Activated naive CD8-positive, alpha-beta T cell (primary cell): ENCODE results near the gene DEFB115.
"Not testable (repeated sequence)": the region's sequence is repeated elsewhere in the genome, so short reads cannot be mapped to it uniquely, and the experiment has no call there.

Experiments used
- H3K27ac Mint-ChIP-seq: one replicate; pipeline ENCODE4 v1.8.0; 2021; ENCODE audit warnings: mixed read lengths
- H3K27me3 Mint-ChIP-seq: one replicate; pipeline ENCODE4 v1.8.0; 2021; ENCODE audit warnings: mixed read lengths
- H3K36me3 Mint-ChIP-seq: one replicate; pipeline ENCODE4 v1.8.0; 2021; ENCODE audit warnings: mixed read lengths
- H3K4me1 Mint-ChIP-seq: one replicate; pipeline ENCODE4 v1.8.0; 2021; ENCODE audit warnings: low read depth, mixed read lengths
- H3K4me3 Mint-ChIP-seq: one replicate; pipeline ENCODE4 v1.8.0; 2021; ENCODE audit warnings: mild to moderate bottlenecking, mixed read lengths
- H3K9me3 Mint-ChIP-seq: one replicate; pipeline ENCODE4 v1.8.0; 2021; ENCODE audit warnings: low read depth, mixed read lengths

Gene DEFB115, protein sequence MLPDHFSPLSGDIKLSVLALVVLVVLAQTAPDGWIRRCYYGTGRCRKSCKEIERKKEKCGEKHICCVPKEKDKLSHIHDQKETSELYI

DNA sequence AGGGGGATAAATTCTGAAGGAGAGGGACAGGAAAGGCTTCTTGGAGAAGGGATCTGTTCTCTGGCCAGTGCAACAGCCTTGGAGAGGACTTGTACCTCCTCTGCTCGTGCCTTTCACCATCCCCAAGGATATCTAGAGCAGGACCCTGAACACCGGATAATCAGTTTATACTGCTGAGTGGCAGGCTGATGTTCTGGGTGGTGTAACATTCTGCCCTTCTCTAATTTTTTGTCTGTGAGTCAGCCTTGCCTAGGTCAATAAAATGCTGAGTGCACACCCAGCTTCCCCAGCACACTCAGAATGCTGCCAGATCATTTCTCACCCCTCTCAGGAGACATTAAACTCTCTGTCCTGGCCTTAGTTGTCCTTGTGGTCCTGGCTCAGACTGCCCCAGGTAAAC is at the start of gene DEFB115:
TSS of gene DEFB115 (plus strand) at position 301 of the 400 bp plus-strand sequence. CDS start at position 301, 0 bp downstream.
- Mint-ChIP-seq H3K9me3 (no peaks in the 10 kb centered on the region), H3K4me3 (no peak within 1 kb of the TSS), H3K36me3 (no peaks in the 10 kb centered on the region), H3K4me1 (no peaks in the 10 kb centered on the region), H3K27me3 (no peaks in the 10 kb centered on the region), H3K27ac (no peak within 1 kb of the TSS)

DNA sequence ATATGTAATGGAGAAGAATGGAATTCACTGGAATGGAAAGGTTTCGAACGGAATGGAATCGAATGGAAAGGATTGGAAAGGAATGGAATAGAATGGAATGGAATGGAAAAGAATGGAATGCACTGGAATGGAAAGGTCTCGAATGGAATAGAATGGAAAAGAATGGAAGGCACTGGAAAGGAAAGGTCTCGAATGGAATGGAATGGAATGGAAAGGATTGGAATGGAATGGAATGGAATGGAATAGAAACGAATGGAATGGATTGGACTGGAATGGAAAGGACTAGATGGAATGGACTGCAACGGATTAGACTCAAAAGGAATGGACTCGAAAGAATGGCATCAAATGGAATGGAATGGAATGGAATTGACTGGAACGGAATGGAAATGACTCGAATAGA is 20.5 kb upstream of the DEFB115 start:
- Mint-ChIP-seq H3K4me1 (no peaks in the 10 kb centered on the region), H3K4me3 (no peak overlapping the region), H3K27ac (no peak overlapping the region), H3K36me3 (no peaks in the 10 kb centered on the region), H3K27me3 (no peaks in the 10 kb centered on the region), H3K9me3 (no peaks in the 10 kb centered on the region)

DNA sequence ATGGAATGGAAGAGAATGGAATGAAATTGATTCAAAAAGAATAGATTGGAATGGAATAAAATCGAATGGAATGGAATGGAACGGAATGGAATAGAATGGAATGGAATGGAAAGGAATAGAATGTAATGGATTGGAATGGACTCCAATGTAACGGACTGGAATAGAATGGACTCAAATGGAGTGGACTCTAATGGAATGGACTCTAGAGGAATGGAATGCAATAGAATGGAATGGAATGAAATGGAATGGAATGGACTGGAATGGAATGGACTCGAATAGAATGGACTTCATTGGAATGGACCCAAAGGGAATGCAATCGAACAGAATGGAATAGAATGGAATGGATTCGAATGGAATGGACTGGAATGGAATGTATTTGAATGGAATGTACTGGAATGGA is 19.7 kb upstream of the DEFB115 start:
- H3K9me3 Mint-ChIP-seq = no peaks in the 10 kb centered on the region
- H3K36me3 Mint-ChIP-seq = no peaks in the 10 kb centered on the region
- H3K4me1 Mint-ChIP-seq = no peaks in the 10 kb centered on the region
- no peak overlapping the region for H3K27ac Mint-ChIP-seq
- H3K4me3 Mint-ChIP-seq = no peak overlapping the region
- no peaks in the 10 kb centered on the region for H3K27me3 Mint-ChIP-seq

DNA sequence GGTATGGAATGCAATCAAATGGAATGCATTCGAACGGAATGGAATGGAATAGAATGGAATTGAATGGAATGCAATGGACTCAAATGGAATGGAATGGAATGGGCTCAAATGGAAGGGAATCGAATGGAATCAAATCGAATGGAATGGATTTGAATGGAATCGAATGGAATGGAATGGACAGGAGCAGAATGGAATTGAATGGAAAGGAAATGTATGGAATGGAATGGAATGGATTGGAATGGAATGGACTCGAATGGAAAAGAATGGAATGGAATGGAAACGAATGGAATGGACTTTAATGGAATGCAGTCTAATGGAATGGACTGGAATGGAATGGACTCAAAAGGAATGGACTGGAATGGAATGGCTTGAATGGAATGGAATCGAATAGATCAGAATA is 18.3 kb upstream of the DEFB115 start:
- H3K27ac Mint-ChIP-seq = no peak overlapping the region
- no peak overlapping the region for H3K4me3 Mint-ChIP-seq
- no peaks in the 10 kb centered on the region for H3K27me3 Mint-ChIP-seq
- no peaks in the 10 kb centered on the region for H3K4me1 Mint-ChIP-seq
- no peaks in the 10 kb centered on the region for H3K36me3 Mint-ChIP-seq
- H3K9me3 Mint-ChIP-seq = no peaks in the 10 kb centered on the region

DNA sequence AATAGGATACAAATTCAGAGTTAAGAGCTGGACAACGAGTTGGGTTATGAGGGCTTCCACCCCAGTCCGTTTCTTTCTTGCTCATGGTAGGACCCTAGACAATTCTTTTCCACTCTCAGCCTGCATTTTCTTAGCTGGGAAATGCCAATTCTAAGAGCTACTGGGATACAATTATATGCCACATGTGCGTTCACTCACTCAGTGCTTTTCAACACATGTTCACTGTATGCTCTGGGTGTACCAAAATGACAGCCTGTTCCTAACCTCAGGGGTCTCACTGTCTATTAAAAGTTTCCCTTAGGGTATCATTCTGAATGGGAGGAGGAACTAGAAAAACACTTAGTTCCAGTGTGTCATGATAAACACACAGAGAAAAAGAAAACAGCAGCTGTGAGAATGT is 505 bp upstream of the DEFB115 start:
- H3K27ac Mint-ChIP-seq = no peak overlapping the region
- H3K36me3 Mint-ChIP-seq = no peaks in the 10 kb centered on the region
- H3K4me3 Mint-ChIP-seq = no peak overlapping the region
- H3K27me3 Mint-ChIP-seq = no peaks in the 10 kb centered on the region
- H3K4me1 Mint-ChIP-seq = no peaks in the 10 kb centered on the region
- H3K9me3 Mint-ChIP-seq = peaks cover 4% of the 10 kb centered on the region

DNA sequence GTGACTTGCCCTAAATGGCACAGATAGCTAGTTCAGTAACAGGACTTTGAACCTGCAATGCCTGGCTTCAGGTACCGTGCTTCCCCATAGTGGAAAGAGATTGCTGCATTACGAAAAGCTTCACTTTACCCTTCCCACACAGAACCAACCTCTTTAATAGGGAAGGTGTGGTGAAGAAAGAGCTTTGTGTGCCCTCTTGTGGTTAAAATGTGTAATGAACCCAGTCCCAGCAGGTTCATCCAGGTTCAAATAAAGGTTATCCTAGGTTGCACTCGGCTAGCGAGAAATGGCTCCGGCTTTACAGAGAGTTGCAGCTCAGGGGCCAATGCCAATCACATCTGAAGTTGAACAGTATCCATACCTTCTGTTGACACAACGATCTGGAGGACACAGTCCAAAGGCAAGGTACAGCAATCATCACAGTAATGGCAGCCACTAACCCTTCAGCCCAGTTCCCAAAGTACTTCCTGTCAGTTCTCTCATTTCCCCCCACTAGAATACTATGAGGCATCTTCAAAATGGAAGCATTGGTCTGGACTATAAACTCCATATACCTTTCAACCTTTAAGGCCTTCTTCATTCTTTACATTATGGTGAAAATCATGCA is 3.0 kb downstream of the DEFB115 start:
- Mint-ChIP-seq H3K9me3 (no peaks in the 10 kb centered on the region), H3K36me3 (no peaks in the 10 kb centered on the region), H3K4me3 (no peak overlapping the region), H3K27me3 (no peaks in the 10 kb centered on the region), H3K4me1 (no peaks in the 10 kb centered on the region), H3K27ac (no peak overlapping the region)

DNA sequence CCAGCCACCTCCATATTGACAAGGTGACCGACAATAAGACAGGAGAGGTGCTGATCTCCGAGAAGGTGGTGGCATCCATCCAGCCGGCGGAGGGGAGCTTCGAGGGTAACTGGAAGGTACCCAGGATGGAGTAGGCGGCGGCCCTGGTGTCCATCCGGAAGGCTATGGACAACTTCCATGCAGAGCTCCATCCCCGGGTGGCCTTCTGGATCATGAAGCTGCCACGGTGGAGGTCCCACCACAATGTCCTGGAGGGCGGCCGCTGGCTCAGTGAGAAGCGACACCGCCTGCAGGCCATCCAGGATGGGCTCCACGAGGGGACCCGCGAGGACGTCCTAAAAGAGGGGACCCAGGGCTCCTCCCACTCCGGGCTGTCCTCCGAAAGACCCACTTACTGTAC is 17.0 kb downstream of the DEFB115 start:
- no peaks in the 10 kb centered on the region for H3K36me3 Mint-ChIP-seq
- no peaks in the 10 kb centered on the region for H3K4me1 Mint-ChIP-seq
- H3K4me3 Mint-ChIP-seq = no peak overlapping the region
- peaks cover 26% of the 10 kb centered on the region for H3K9me3 Mint-ChIP-seq
- H3K27ac Mint-ChIP-seq = no peak overlapping the region
- H3K27me3 Mint-ChIP-seq = no peaks in the 10 kb centered on the region

DNA sequence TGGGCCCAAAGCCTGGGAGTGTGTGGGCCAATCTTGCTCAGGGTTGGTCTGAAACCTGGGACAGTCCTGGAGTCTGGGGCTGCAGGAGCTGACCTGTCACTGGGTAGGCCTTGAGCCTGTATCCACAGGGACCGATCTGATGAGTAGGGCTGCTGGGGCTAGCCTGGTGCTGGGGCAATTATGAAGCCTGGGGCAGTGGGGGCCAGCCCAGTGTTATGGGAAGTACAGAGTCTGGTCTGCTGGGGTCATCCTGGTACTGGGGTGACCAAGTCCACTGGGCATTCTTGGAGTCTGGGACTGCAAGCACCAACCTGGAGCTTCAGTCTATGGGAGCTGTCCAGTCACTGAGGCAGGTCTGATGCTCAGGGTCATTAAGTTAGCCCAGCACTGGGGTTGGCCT is 20.7 kb downstream of the DEFB115 start:
- Mint-ChIP-seq H3K9me3 (peaks cover 9% of the 10 kb centered on the region), H3K4me1 (no peaks in the 10 kb centered on the region), H3K27ac (no peak overlapping the region), H3K36me3 (no peaks in the 10 kb centered on the region), H3K4me3 (no peak overlapping the region), H3K27me3 (no peaks in the 10 kb centered on the region)

DNA sequence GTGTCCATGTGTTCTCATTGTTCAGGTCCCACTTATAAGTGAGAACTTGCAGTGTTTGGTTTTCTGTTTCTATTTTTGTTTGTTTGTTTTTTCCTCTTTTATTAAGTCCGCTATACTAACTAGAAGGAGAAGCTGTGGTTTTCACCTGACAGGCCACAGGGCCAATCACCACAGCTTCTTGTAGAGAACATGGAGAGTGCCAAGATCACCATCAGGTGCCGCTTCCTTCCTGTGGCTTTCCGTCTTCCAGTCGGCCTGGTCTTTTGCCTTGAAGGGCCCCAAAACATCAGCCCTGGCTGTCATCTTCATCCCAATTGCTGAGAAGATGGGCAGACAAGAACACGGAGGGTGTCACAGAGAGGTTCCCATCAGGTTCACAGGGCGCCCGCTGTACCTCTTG is 27.5 kb downstream of the DEFB115 start:
- H3K27ac Mint-ChIP-seq, H3K27me3 Mint-ChIP-seq, H3K4me3 Mint-ChIP-seq, H3K4me1 Mint-ChIP-seq, H3K36me3 Mint-ChIP-seq: not testable (repeated sequence)
- peaks cover 21% of the 10 kb centered on the region for H3K9me3 Mint-ChIP-seq

DNA sequence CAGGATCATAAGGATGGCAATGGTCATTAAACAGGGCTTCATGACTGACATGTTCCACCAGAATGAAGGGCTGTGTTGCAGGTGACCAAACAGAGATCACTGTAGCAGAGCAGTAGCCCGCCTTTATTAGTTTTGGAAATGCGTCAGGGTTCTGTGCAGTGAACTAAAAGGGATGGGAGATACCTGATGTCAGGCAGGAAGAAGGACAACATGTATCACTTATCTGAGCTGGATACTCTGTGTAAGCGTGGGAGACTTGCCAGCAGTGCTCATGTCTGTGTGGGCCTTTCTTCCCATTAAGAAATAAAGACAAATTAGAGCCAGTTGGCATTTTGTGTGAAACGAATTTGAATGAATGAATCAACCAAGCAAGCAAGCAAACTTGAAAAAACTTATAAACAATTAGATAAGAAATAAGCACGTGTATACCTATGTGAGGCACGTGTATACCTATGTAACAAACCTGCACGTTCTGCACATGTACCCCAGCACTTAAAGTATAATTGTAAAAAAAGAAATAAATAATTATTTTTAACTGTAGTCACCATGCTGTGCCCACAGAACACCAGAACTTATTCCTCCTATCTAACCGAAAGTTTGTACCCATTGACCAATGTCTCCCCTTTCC is 51.2 kb downstream of the DEFB115 start, which contains the start of gene DEFB116:
TSS of gene DEFB116 (minus strand) at position 51 of the 628 bp plus-strand sequence. CDS start at position 51, 0 bp downstream.
- no peak within 1 kb of the TSS for H3K4me3 Mint-ChIP-seq
- H3K27me3 Mint-ChIP-seq = peaks cover 3% of the 10 kb centered on the region
- no peak within 1 kb of the TSS for H3K27ac Mint-ChIP-seq
- no peaks in the 10 kb centered on the region for H3K4me1 Mint-ChIP-seq
- no peaks in the 10 kb centered on the region for H3K9me3 Mint-ChIP-seq
- no peaks in the 10 kb centered on the region for H3K36me3 Mint-ChIP-seq
